ENCODE data around the gene CBX5.
"Not testable (repeated sequence)": the region's sequence is repeated elsewhere in the genome, so short reads cannot be mapped to it uniquely, and the experiment has no call there.

CBX5 gene

DNA sequence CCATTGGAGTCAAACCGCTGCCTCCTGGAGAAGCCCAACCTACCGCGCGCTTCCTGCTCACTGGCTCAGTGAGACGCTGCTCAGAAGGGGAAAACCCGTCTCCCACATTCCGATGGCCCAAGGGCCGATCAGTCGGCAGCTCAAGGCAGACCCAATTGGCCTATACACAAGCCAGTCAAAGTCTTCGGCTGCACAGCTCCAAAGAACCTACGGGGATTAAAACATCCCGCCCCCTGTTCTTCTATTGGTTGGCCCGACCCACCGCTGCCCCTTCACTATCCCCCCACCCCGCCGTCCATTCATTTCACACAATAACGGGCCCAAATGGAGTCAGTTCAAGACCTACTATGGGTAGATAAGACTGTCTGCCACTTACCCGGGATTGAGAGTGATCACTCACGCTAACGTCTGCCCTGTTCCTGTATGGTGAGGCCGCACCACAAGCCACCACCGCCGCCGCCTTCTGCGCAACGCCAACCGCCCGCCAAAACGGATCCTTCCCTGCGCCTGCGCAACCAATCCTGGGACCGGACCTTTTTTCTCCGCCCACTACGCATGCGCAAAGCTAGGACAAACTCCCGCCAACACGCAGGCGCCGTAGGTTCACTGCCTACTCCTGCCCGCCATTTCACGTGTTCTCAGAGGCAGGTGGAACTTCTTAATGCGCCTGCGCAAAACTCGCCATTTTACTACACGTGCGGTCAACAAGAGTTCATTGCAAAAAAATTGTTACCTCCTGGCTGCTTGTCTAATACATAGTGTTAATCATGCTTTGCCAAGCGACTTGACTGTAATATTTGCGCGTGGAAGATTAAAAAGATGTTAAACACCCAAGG is at the start of gene CBX5:
Gene CBX5, minus strand, starts transcription at position 491 of the 836 bp plus-strand sequence. CDS start 22,472 bp downstream, outside the sequence.
- peak; percentile 89 to 96 for DNase-seq

DNA sequence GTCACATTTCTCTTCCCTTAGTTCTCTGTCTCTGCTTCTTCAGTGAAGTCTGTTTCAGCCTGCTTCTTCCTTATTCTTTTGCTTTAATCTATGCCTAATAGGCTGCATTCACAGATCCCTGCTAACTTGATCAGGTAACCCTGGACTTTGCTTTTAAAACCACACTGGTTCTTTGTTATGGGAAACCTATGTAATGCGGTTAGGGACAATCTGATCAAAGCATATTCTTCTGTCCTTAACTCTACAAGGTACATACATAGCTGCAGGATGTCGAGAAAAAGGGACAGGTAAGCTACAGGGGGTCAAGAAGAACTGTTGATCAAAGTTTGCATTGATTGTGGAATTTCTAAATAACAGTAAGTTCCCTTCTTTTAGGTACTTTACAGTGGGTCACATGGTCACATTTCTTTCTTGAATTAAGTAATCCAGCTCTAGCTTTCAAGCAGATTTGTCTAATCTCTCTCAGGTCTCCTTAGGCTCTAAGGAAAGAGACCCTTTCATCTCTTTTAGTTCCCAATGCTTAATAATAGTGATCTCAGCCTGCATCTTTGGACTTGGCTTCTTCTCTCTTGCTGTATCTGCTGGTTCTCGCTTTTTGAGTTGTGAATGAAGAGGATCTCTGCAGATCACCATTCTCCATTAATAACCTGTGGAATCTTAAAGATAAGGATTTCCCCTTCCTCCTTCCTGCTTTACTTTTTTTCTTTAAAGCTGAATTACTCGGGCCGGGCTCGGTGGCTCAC is 48.8 kb upstream of the CBX5 start:
- no peak for DNase-seq

- not testable (repeated sequence) for DNase-seq
Measured at GRCh38 chr12:54325442-54326109, 45.7 kb upstream of the CBX5 start.

GRCh38 chr12:54324617-54325441 is 44.9 kb upstream of the CBX5 start, which contains the start of gene COPZ1:
Gene COPZ1, plus strand, starts transcription at chr12:54325131. Its CDS starts 33 bp downstream, at chr12:54325164.
- DNase-seq, result peak; percentile 97 to 99

GRCh38 chr12:54321363-54321762 is 41.4 kb upstream of the CBX5 start:
- no peak for DNase-seq

- DNase-seq, result not testable (repeated sequence)
Measured at GRCh38 chr12:54312309-54312708, 32.4 kb upstream of the CBX5 start.

DNA sequence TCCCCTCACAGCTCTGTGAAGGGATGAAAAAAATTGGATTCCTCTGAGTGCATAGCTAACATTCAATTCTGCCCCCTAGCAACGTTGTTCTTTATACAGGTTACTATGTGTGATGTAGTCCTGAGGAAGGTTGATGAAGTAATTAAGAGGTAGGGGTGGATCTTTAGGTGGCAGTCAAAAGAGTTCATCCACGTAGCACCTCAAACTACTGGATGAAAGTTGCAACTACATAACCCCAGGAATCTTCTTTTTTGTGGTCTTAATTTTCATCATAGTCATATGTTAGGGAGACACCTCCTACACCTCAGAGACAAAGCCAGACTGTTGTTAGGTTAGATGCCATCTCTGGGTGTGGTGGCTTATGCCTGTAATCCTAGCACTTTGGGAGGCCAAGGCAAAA is 31.1 kb upstream of the CBX5 start:
- no peak for DNase-seq

DNA sequence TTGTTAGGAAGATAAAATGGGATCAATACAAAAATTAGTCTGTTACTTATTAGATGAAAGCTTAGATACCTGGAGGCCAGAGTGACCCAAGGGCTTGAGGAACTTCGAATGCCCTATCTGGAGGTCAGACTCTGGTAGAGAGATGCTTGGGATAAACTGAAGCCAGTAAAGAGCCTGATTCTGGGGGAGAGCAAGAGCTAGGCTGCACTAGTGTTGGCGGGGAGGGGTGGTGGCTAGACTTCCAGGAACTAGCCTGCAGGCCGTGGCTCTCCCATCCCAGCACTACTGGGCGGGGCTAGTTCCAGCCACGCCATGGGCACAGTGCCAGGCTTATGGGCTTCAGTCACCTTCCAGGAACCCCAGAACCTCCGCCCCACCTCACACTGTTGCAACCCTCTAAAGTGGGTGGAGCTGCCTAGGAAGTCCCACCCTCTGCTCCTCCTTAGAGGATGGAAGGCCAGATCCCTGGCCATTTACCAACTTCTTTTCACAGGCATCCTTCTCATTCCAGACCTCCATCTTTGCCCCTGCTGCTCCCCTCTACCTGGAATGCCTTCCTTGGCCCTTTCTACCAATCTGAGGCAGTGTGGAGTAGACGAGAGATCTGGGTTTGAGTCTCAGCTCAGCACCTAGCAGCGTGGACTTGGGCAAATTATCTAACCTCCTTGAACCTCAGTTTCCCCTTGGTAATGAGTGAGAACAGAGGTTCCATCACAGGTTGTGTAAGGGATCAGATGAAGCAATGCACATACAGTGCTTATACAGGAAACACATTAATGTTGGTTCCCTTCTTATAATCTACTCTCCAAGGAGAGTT is 27.2 kb upstream of the CBX5 start:
- DNase-seq, result no peak

- DNase-seq, result no peak
Measured at GRCh38 chr12:54304187-54304810, 24.4 kb upstream of the CBX5 start.

DNA sequence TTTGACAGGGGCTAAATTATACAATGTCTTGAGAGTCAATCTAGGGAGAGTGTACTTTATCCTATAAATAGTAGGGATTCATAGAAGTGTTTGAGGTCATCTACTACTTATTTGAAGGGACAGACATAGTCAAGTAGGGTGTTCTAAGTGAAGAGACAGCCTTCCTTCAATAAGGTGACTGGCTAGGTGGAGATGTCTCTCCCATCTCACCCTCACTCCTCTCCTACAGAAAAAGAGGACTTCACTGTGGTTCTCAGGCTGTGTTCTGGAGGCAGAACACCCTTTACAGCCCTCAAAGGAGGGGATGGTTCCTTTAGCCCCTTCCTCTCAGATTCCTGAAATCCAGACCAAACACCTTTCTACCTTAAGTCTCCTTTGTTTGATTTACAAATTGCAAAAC is 23.7 kb upstream of the CBX5 start:
- no peak for DNase-seq

DNA sequence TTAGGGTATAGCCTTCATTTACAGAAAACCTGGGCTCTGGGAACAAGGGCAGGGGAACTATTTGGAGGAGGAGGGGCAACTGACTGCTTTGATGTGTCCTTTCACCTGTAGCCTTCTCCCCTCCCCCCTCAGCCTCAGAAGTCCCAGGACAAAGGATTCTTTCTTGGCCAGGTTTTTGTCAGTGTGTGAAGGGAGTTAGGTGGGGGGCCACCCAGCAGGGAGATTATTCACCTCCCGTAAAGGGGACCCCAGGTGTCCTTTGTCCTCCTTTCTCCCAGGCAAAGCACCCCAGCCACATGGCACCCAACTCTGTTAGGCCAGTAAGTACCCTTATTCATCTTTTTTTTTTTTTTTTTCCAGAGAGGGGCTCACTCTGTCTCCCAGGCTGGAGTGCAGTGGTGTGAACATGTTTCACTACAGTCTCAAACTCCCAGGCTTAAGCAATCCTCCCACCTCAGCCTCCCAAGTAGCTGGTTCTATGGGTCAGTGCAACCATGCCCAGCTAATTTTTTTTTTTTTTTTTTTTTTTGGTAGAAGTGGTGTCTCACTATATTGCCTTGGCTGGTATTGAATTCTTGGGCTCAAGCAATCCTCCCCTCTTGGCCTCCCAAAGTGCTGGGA is 21.6 kb upstream of the CBX5 start:
- DNase-seq, result no peak

DNA sequence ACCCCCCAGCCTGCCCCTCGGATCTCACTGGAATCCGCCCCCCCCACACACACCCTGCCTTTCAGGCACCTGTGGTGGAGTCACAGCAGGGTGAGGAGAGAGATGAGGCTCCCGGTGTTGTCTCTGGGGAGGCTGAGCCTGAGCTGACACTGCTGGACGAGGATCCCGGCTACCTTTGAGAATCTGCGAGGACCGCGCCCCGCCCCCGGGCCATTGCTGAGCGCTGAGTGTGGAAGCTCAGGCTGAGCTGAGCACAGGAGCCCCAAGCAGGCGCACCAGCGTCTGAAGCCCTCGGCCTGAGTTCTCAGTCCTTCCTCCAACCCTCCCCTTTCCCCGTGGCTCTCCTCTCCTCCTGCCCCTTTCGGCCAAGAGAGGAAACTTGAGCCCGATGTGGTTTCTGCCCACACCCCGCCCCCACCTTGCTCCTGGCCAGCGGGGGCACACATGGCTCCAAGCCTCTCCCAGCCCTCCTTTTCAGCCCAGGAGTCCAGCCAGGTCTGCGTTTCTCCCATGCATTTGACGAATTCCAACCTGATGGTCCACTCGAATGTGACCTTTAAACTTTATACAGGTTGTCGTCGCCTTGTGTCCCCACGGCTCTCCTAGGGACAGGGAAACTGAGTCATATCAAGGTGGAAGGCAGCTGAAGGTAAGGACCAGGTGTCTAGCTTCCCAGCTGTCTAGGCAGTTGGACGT is 21.0 kb upstream of the CBX5 start, which contains the start of gene NFE2:
Gene NFE2, minus strand, starts transcription at position 284 of the 696 bp plus-strand sequence. CDS start 5,767 bp downstream, outside the sequence.
- no peak for DNase-seq

DNA sequence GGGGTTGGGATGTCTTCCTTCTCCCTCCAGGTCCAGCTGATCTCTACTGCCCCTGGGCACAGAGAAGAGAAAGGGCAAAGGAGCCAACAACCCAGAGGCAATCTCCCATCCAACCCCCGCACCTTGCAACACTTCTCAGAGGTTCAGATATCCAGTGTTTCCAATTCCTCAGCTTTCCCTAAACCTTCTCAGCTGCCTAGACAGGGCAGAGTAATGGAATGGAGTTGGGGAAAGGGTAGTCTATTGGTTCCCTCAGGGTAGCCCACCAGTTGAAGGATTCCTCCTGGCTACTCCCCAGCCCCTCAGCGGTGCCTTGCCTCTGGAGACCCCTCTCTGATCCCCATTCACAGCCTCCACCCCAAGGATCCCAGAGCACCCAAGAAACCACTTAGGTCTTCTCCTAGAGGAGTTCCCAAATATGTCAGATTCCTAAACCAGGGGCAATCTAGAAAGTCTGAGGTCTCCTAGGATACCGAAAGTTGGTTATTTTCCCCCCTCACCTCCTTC is 20.4 kb upstream of the CBX5 start:
- DNase-seq, result no peak

GRCh38 chr12:54299515-54300224 is 19.7 kb upstream of the CBX5 start:
- DNase-seq, result no peak

- DNase-seq, result no peak
Measured at GRCh38 chr12:54298904-54299303, 19.0 kb upstream of the CBX5 start.

GRCh38 chr12:54296393-54297099 is 16.6 kb upstream of the CBX5 start:
- DNase-seq, result no peak

DNA sequence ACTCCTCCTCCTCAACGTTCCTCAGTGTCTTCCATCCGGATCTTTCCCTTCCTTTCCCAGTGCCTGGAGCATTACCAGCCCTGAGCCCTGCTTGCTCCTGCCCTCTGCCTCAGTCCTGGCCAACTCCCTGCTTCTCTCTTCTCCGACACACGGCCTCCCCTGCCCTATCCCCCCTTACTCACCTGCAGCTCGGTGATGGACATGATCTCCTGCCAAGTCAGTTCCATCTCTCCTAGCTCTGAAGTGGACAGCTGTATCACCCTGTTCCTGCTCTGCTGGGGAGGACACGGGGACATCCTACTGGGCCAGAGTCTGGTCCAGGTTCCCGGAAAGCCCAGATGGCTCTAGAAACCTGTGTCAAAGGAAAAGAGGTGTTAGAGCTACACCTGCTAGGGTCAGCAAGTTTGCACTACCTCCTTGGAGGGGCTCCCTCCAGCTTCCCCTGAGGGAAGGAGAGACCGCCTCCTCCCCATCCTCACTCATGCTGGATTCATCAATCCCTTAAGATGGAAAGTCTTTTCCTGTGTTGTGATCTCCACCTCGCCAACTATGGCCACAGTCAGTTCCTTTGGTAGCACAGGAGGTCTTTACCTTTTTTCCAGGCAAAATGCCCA is 15.1 kb upstream of the CBX5 start:
- DNase-seq, result no peak
